Panc1 (cell line): ENCODE data around the gene SPTBN1. TPM values are rescaled to one million over a fixed set of nuclear protein-coding genes. Genes with fewer than 3 reads are reported as not detected.

Experiments used
- ATAC-seq: fragments of 200-7000 bp; cut with Tn5 transposase; 2 replicates; pipeline ENCODE4 v1.9.1; 2020; ENCODE audit warnings: mild to moderate bottlenecking, moderate library complexity
- BruUV-seq: library from RNA; stranded (reverse); fragments of 400-500 nt; replicated peaks from 2 replicates; lab custom pipeline; 2021; lab: Mats Ljungman, UMichigan
- CTCF ChIA-PET: fragments of 300-600 bp; sonication (Branson Sonifier 250); formaldehyde crosslinking; loops from one replicate; lab custom pipeline; 2022; ENCODE audit warnings: antibody characterized with exemption; lab: Charles Lee
- POLR2A ChIA-PET: fragments of 300-600 bp; sonication (Branson Sonifier 250); formaldehyde crosslinking; loops from one replicate; lab custom pipeline; 2022; ENCODE audit warnings: antibody characterized with exemption; lab: Charles Lee
- DNase-seq: peaks from one replicate; pipeline ENCODE4 v3.0.0-alpha.2; 2010; ENCODE audit warnings: low read depth, low spot score
- H3K27ac ChIP-seq: 2 replicates; pipeline ENCODE4 v1.5.1; 2011; ENCODE audit warnings: mild to moderate bottlenecking, low read length, inconsistent platforms
- H3K27me3 ChIP-seq: fragments of 200-500 bp; sonication (Bioruptor generic); 2 replicates; pipeline ENCODE4 v1.6.0; 2014; ENCODE audit warnings: low read length, inconsistent platforms; ENCODE audit not compliant: control insufficient read depth, insufficient read depth
- H3K36me3 ChIP-seq: fragments of 200-500 bp; sonication (Bioruptor generic); 2 replicates; pipeline ENCODE4 v1.5.1; 2014; ENCODE audit warnings: inconsistent platforms, mild to moderate bottlenecking, low read length, moderate library complexity; ENCODE audit not compliant: control insufficient read depth, insufficient read depth
- H3K4me1 ChIP-seq: 2 replicates; pipeline ENCODE4 v1.5.1; 2011; ENCODE audit warnings: inconsistent platforms, mild to moderate bottlenecking, low read length, moderate library complexity; ENCODE audit not compliant: control insufficient read depth, insufficient read depth
- H3K4me3 ChIP-seq, 2 experiments: 2 replicates each; pipeline ENCODE4 v1.5.1; 2011 to 2012; ENCODE audit warnings: low read depth in 2 of 2, low read length in 2 of 2, mild to moderate bottlenecking in 2 of 2, inconsistent platforms in 1 of 2, moderate library complexity in 1 of 2
- H3K9me3 ChIP-seq: fragments of 200-500 bp; sonication (Bioruptor generic); 2 replicates; pipeline ENCODE4 v1.5.1; 2014; ENCODE audit warnings: low read depth, mild to moderate bottlenecking, inconsistent platforms, low read length, moderate library complexity; ENCODE audit not compliant: control insufficient read depth, insufficient read depth
- CTCF ChIP-seq: fragments of 450-650 bp; IDR thresholded peaks from 2 replicates; pipeline ENCODE4 v1.5.1; 2017; ENCODE audit warnings: mild to moderate bottlenecking
- POLR2AphosphoS5 ChIP-seq: IDR thresholded peaks from 2 replicates; pipeline ENCODE4 v1.6.1; 2012; ENCODE audit warnings: mild to moderate bottlenecking, low read depth, low read length, moderate library complexity
- SIN3A ChIP-seq: IDR thresholded peaks from 2 replicates; pipeline ENCODE4 v1.6.1; 2012; ENCODE audit warnings: low read depth, mild to moderate bottlenecking, low read length, moderate library complexity, borderline replicate concordance; ENCODE audit not compliant: insufficient read depth
- TCF7L2 ChIP-seq: IDR thresholded peaks from 2 replicates; pipeline ENCODE4 v1.6.1; 2011; ENCODE audit warnings: mild to moderate bottlenecking, low read depth, low read length, inconsistent platforms
- in situ Hi-C: cut with HindIII; loops from 2 replicates; pipeline ENCODE4 v1.10.0; 2016; ENCODE audit warnings: low sequenced_read_pairs, low pct_unique_long_range_greater_than_20kb
- intact Hi-C: fragments of 100-400 bp; cut with micrococcal nuclease; formaldehyde crosslinking; loops from one replicate; pipeline ENCODE4 v1.10.0; 2022; ENCODE audit not compliant: unreplicated experiment
- total RNA-seq: library from RNA; stranded (reverse); gene quantifications from one replicate; pipeline ENCODE4 v1.2.1, GENCODE V29; 2021; ENCODE audit not compliant: unreplicated experiment
- TF ChIP-seq, protein P1 (sequence below), 2 experiments: IDR thresholded peaks; 2 replicates each; pipeline ENCODE4 v1.6.1; 2011 to 2012; ENCODE audit warnings: low read depth in 2 of 2, control low read depth in 1 of 2, low read length in 1 of 2, mild to moderate bottlenecking in 1 of 2, moderate library complexity in 1 of 2; ENCODE audit not compliant: insufficient read depth in 1 of 2

The SPTBN1 gene
- total RNA-seq, 1 experiment from 2014 or later = 169 TPM

DNA sequence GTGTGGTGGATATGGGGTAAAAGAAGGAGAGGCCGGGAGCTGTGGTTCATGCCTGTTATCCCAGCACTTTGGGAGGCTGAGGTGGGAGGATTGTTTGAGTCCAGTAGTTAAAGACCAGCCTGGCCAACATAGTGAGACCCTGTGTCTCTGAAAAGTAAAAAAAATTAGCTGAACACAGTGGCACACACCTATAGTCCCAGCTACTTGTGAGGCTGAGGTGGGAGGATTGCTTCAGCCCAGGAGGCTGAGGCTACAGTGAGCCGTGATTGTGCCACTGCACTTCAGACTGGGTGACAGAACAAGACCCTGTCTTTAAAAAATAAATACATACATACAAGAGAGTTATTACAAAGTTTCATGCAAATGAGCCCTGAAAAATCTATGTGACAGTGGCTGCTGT lies 80.6 kb downstream of the SPTBN1 start:
- Histone ChIP-seq H3K4me3 (no peak overlapping the region), H3K27me3 (no peaks in the 10 kb centered on the region), H3K36me3 (no peaks in the 10 kb centered on the region), H3K4me1 (no peaks in the 10 kb centered on the region), H3K27ac (no peak overlapping the region), H3K9me3 (no peaks in the 10 kb centered on the region)
- DNase-seq = no peak
- POLR2A ChIA-PET = no interaction called here
- CTCF ChIA-PET = no interaction called here
- TF ChIP-seq, protein P1, sequence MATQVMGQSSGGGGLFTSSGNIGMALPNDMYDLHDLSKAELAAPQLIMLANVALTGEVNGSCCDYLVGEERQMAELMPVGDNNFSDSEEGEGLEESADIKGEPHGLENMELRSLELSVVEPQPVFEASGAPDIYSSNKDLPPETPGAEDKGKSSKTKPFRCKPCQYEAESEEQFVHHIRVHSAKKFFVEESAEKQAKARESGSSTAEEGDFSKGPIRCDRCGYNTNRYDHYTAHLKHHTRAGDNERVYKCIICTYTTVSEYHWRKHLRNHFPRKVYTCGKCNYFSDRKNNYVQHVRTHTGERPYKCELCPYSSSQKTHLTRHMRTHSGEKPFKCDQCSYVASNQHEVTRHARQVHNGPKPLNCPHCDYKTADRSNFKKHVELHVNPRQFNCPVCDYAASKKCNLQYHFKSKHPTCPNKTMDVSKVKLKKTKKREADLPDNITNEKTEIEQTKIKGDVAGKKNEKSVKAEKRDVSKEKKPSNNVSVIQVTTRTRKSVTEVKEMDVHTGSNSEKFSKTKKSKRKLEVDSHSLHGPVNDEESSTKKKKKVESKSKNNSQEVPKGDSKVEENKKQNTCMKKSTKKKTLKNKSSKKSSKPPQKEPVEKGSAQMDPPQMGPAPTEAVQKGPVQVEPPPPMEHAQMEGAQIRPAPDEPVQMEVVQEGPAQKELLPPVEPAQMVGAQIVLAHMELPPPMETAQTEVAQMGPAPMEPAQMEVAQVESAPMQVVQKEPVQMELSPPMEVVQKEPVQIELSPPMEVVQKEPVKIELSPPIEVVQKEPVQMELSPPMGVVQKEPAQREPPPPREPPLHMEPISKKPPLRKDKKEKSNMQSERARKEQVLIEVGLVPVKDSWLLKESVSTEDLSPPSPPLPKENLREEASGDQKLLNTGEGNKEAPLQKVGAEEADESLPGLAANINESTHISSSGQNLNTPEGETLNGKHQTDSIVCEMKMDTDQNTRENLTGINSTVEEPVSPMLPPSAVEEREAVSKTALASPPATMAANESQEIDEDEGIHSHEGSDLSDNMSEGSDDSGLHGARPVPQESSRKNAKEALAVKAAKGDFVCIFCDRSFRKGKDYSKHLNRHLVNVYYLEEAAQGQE (IDR thresholded peaks at IDR 0.05; ENCODE audit: insufficient read depth in 1 of 2, low read depth in 2 of 2, low read length in 1 of 2) = no peak
- TF ChIP-seq TCF7L2 = no peak
- TF ChIP-seq CTCF = no peak
- no peak for TF ChIP-seq POLR2AphosphoS5
- no peak for TF ChIP-seq SIN3A
- no peak for ATAC-seq
- BruUV-seq = no TSS peak
- in situ Hi-C loops (no loop called here), intact Hi-C loops (no loop called here)

GRCh38 chr2:54538537-54538936 lies 82.4 kb downstream of the SPTBN1 start:
- intact Hi-C loops = no loop called here

More at GRCh38 chr2:54538537-54538936, 82.4 kb downstream of the SPTBN1 start:
- H3K27ac ChIP-seq = no peak overlapping the region
- H3K4me3 ChIP-seq = no peak overlapping the region
- ATAC-seq (no peak), DNase-seq (no peak)
- ChIA-PET CTCF (no interaction called here), POLR2A (no interaction called here)
- in situ Hi-C loops = no loop called here
- no peaks in the 10 kb centered on the region for H3K9me3 ChIP-seq
- no peaks in the 10 kb centered on the region for H3K27me3 ChIP-seq
- H3K36me3 ChIP-seq = no peaks in the 10 kb centered on the region
- no peak for TF ChIP-seq SIN3A
- TF ChIP-seq CTCF = no peak
- TF ChIP-seq POLR2AphosphoS5 = no peak
- TF ChIP-seq TCF7L2 = no peak
- TF ChIP-seq, protein P1 (IDR thresholded peaks at IDR 0.05; ENCODE audit: insufficient read depth in 1 of 2, low read depth in 2 of 2, low read length in 1 of 2) = no peak
- no TSS peak for BruUV-seq
- H3K4me1 ChIP-seq = no peaks in the 10 kb centered on the region
